ENCODE data around the gene TXNDC8.

The TXNDC8 gene

DNA sequence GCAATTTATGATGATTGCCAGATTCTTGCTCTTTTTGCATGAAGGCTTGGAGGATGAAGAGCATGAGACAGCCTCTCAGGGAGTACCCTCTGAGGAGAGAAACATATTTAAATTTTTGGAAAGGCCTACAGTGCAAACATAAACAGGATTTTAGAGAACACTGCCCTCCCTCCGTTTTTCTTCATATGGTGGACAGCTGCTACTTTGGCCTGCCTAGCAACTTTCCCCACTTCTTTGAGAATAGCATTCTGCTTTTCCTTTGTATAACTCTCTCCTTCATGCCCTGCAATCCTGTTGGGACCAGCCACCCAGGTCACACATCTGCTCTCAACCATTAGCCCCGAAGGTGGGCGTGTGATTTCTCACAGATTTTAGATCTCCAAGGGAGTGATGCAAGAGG, 60.9 kb downstream of the TXNDC8 start:
- DNase-seq = no peak

DNA sequence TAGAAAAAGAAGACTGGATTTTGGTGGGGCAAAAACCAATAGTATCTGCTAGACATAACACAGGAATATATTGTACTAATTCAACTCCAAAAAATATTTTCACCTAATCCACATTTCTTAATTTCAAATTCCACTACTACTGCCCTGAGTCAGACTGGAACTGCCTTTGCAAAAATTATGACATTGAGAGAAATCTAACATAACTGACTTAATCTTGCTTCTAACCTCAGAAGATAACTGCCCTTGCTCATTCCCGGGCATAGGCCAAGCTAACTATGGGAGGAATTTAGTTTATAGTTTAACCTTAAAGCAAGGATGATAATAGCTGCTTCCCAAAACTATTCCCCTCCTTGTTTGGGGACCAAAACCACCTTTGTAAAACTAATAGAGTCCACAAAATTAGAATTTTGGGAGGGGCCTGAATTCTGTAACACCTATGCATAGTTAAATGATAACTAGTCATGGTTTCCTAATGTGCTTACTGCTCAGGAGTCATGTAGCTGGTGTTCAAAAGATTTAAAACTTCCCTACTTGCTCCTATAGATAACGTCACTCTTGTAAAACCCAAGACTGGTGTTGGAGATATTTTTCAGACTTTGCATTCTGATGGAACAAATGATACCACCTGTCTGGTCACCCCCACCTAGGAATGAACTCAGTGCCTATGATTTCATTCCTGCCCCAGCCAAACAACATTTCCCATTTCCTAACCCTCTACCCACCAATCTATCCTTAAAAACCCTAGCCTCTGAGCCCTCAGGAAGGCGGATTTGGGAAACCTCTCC, 67.3 kb downstream of the TXNDC8 start:
- DNase-seq = no peak

DNA sequence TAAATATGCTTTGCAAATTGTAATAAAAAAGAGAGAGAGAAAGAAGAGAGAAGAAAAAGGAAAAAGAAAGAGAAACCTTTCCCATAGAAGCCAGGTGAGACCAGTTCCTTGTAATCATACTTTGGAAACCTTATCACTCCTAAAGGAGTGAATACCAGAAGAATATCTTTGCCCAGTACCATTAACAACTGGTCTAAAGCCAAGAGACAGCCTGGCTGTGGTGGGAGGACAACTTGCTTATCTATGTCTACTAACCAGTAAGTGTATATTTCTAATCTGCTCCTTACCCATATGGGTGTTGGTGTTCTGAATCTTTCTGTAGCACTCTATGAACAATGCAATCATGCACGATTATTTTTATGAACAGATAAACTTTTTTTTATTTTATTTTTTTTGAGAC, 70.9 kb downstream of the TXNDC8 start:
- no peak for DNase-seq

DNA sequence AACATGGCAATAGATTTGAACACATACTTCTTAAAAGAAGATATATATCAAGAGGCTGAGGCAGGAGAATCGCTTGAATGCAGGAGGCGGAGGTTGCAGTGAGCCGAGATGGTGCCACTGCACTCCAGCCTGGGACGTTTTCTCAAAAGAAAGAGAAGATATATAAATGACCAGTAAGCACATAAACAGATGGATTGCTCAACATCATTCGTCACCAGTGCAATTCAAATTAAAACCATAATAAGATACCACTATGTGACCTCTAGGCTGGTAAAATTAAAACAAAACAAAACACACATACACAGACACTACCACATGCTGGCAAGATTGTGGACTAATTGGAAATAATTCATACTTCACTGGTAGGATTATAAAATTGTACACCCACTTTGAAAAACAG, 76.0 kb downstream of the TXNDC8 start:
- DNase-seq = peak; percentile 9

DNA sequence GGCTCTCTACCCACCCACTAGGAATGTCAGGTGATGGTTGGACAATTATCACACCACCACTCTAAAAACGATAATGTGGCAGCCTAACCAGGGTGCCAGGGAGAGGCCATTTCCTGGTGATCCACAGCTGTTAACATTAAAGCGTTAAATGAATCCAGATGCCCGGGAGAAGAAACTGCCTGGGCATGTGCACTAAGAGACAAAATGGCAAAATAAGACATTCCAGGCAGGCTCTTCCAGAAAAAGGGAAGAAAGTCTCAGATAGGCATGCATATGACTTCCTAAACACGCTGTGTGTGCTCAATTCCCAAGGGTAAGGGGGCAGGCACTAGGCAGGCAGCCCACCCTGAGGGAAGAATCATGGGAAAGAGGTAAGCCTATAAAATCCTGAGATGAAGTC, 76.8 kb downstream of the TXNDC8 start:
- no peak for DNase-seq

DNA sequence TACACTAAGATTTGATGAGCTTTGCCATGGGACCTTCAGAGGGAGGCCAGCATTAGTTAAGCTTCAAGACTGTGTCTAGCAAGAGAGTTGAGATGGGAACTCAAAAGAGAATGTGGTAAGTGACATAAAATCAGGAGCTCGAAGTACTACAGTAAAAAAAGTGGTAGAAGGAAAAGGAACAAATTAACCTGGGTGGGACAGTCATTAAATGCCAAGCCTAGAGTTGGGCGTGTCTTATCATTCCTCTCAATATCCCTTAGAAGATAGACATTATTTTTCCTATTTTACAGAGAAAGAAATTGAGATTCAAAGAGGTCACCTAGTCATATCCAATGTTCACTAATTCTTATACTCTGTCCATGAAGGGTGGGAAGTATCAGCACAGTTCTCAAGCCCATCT, 78.1 kb downstream of the TXNDC8 start:
- DNase-seq = no peak

DNA sequence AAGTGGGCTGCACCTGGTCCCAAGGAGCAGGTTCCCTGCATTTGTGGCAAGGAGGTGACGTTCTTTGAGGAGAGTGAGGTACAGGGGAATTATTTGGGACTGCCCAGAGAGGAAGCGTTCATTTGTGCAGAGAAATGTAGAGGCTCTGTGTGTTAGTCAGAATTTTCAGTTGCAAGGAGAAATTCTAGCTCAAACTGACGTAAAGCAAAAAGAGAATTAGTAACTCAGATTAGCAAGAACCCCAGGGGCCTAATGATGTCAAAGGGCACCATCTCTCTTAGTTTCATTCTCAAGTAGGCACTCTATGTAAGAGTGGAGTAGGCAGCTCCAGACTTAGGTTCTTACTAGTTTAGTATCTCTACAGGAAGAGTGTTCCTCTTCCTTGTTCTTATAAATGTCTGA, 79.0 kb downstream of the TXNDC8 start:
- DNase-seq = peak; percentile 14

DNA sequence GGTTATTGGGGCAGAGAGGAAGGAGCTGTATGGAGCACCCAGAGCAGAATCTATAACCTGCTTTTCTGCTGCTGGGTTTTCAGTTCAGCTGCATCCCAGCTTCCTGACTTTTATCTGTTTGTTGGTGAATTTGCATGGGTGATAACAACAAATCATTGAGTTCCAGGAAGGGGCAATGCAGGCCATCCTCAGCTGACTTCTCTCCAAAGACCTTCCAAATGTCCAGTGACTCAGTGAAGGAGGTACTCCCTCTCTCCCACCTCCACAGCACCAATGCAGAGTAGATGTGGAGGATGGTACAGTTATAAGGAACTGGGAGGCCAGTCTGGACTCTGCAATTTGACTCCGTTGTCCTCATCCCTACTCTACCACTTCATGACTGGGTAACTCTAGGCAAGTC, 79.7 kb downstream of the TXNDC8 start:
- no peak for DNase-seq

DNA sequence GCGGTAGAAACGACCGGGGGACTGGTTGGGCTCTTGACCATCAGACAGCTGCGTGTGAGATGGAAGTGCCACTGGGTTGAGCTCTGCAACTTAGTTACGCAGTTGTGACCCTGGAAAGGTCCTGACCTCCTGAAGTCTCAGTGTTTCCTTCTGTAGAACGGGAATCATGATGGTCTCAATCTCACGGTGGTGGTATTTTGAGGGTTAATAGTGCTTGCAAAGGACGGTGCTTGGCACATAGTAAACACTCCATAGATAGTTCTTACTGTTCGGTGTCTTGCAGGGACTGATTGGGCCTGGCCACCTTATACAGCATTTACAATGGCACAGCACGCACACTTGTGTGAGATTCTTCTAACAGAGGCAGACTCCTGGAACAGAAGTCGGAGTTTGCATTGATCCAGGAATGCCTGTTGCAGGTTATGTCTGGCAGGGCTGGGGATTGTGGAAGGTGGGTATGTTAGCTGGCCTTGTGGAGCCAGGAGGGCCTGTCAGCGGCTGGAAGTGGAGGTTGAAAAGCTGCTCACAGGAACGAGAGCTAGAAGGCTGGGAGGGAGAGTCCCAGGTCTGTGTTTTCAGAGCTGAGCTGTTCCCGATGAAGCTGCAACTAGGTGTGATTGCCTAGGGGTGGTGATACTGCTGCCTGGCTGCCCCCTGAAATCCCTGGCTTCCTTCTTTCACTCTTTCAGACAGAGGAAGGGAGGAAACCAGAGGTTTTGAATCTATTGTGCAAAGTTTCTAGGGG, 80.4 kb downstream of the TXNDC8 start:
- peak; percentile 63 for DNase-seq

DNA sequence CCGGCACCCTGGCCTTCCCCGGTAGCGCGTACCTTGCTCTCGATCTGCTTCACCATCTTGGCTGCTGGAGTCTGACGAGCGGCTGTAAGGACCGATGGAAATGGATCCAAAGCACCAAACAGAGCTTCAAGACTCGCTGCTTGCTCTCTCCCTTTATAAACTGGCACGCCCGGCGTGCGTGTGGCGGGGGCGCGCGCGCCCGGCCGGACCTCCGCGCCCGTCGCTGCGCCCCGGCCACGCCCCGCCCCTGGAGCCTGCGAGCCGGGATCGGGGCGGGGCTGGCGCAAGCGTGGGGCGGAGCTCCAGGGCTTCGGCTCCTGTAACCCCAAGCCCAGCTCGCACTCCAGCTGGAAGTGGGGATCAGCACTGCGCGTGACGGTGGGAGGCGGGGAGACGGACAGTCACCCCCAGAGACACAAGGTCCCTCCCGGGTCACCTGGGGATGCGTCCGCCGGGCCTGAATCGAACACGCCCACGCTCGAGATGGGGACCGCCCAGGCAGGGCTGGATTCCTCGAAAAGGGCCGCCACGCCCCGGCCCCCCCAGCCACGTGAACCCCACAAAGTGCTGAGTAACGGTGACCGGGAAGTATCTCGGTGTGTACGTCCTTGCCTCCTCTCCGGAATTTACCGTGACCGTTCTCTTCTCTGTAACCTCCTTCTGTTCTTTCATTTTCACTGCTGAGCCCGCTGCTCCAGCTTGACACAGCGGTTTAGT, 81.1 kb downstream of the TXNDC8 start, which contains the start of gene TXN:
Gene TXN (minus strand): TSS at position 128 of the 717 bp plus-strand sequence. CDS start 72 bp downstream, at position 56.
- DNase-seq = peak; percentile 92

DNA sequence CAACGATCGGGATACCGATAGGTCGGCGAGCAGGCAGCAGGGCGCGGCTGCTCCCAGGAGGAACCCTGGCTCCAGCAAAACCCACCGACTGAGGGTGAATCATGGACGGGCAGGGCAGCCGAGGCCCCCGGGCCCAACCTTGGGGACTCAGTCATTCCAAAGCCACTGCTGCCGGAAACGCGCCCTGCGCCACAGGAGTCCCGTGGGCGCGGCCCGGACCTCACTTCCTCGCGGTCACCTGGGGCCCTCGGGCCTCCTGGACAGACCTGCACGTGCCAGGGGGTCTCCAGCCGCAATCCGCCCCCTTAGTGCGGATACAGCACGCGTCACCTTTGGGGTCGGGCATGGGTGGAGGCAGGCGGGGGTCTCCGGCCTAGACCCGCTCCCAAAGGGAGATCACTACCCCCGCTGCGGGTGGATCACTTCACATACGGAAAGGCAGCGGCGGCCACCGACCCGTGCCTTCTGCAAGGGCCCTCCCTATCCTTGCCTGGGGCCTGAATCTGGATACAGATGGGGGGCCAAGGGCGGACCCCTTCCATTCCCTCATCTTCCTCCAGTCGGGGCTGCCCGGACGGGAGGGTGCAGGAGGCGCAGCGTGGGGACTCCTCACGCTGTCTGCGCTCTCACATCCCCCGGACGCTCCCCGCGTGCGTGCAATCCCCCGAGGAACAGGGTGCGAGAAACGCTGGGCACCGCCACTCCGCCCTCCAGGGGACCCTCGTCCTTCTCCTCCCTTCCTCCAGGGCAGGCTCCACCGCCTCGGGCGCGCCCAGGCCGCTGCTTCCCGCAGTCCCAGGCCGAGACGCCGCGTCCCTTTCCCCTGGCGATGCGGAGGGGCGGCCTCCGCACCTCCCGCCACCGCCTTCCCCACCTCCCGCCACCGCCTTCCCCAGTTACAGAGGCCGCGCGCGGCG, 81.9 kb downstream of the TXNDC8 start:
- peak; percentile 29 for DNase-seq

DNA sequence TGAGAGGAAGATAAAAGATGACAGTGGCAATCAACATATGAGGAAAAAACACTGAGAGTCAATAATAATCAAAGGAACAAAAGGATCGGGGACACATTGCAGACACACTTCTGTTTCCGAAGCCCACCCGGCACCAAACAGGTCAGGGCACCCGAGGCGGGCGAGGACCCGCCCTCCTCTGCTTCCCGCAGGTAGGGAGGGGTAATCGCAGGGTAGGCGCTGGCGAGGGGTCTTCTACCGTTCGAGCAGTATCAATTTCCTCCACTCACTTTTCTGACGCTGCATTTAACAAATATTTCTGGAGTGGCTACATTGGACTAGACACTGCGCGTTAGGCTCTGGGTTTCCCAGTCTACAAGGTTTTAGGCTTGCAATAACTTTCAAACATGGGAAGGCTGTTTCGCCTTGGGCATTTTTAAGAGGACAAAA, 82.6 kb downstream of the TXNDC8 start:
- no peak for DNase-seq

DNA sequence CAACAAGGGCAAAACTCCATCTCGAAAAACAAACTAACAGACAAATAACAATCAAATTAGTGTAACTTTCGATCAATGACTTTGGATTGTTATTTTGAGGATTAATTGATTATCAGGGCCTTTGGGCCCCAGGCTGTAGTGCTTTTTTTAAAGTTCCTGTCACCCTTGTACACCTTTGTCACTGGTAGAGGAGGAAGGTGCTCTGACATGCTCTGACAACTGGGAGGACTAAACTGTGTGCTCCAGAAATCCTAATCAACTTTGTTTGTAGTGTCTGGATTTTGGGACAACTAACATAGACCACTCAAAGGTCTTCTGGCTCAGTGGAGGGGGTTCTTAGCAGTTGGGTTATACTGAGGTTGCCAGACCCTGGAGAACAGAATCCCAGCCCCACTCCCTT, 83.2 kb downstream of the TXNDC8 start:
- DNase-seq = no peak
